ENCODE measurements around the gene PHF24. TPM values are rescaled to one million over a fixed set of nuclear protein-coding genes. Genes with fewer than 3 reads are reported as not detected.
"Not testable (repeated sequence)": the region's sequence is repeated elsewhere in the genome, so short reads cannot be mapped to it uniquely, and the experiment has no call there.

PHF24 gene
- total RNA-seq, 1 donor from 2014 or later: 0.63 TPM

GRCh38 chr9:35010351-35010958, 52.4 kb downstream of the PHF24 start:
- Mint-ChIP-seq H3K27me3 (ENCODE audit: low read depth) (no peaks in the 10 kb centered on the region), H3K9me3 (peaks cover 16% of the 10 kb centered on the region), H3K4me1 (no peaks in the 10 kb centered on the region), H3K4me3 (no peak overlapping the region), H3K36me3 (ENCODE audit: low read depth) (peaks cover 31% of the 10 kb centered on the region), H3K27ac (ENCODE audit: unreplicated experiment) (no peak overlapping the region)
- TF ChIP-seq, protein P1, sequence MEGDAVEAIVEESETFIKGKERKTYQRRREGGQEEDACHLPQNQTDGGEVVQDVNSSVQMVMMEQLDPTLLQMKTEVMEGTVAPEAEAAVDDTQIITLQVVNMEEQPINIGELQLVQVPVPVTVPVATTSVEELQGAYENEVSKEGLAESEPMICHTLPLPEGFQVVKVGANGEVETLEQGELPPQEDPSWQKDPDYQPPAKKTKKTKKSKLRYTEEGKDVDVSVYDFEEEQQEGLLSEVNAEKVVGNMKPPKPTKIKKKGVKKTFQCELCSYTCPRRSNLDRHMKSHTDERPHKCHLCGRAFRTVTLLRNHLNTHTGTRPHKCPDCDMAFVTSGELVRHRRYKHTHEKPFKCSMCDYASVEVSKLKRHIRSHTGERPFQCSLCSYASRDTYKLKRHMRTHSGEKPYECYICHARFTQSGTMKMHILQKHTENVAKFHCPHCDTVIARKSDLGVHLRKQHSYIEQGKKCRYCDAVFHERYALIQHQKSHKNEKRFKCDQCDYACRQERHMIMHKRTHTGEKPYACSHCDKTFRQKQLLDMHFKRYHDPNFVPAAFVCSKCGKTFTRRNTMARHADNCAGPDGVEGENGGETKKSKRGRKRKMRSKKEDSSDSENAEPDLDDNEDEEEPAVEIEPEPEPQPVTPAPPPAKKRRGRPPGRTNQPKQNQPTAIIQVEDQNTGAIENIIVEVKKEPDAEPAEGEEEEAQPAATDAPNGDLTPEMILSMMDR (conservative IDR thresholded peaks at IDR 0.05): no peak
- DNase-seq (ENCODE audit: low read depth, low spot score): no peak

DNA sequence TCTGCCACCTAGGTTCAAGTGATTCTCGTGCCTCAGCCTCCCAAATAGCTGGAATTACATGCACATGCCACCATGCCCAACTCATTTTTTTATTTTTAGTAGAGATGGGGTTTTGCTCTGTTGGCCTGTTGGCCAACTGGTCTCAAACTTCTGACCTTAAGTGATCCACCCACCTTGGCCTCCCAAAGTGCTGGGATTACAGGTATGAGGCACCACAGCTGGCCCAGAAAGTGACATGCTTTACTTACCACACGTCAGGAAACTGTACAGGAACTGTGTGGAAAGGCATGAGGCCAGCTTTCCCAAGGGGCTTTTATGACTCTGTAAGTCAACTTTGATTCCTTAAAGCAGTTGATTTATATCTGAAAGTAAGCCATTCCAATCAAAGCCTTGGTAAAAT, 56.4 kb downstream of the PHF24 start:
- peaks cover 29% of the 10 kb centered on the region for H3K9me3 Mint-ChIP-seq
- no peaks in the 10 kb centered on the region for H3K27me3 Mint-ChIP-seq (ENCODE audit: low read depth)
- H3K36me3 Mint-ChIP-seq (ENCODE audit: low read depth): peaks cover 48% of the 10 kb centered on the region
- TF ChIP-seq, protein P1 (conservative IDR thresholded peaks at IDR 0.05): no peak
- H3K27ac Mint-ChIP-seq (ENCODE audit: unreplicated experiment): no peak overlapping the region
- DNase-seq (ENCODE audit: low read depth, low spot score): no peak
- no peaks in the 10 kb centered on the region for H3K4me1 Mint-ChIP-seq
- no peak overlapping the region for H3K4me3 Mint-ChIP-seq

GRCh38 chr9:35023443-35023842, 65.4 kb downstream of the PHF24 start:
- H3K4me1 Mint-ChIP-seq; H3K27me3 Mint-ChIP-seq (ENCODE audit: low read depth); DNase-seq (ENCODE audit: low read depth, low spot score); H3K4me3 Mint-ChIP-seq; H3K9me3 Mint-ChIP-seq: not testable (repeated sequence)
- Mint-ChIP-seq H3K27ac (ENCODE audit: unreplicated experiment) (peak overlapping the region; percentile 13), H3K36me3 (ENCODE audit: low read depth) (peaks cover 23% of the 10 kb centered on the region)

DNA sequence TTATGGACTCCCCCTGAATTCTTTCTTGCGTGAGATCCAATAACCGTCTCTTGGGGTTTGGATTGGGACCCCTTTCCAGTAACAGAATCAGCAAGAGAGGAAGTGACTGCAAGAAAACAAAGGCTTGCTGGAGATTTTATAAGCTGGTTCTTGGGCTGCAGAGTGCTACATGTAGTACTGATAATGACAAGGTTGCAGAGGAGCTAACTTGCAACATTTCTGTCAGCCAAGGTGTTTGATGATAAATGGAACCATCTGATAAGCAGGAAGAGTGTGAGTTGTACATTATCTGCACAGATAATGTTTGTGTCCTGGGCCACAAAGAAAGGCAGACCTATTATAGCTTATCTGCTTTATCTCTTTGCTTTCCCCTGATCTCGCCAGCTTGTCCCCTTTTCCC, 68.6 kb downstream of the PHF24 start:
- no peaks in the 10 kb centered on the region for H3K9me3 Mint-ChIP-seq
- H3K27me3 Mint-ChIP-seq (ENCODE audit: low read depth): no peaks in the 10 kb centered on the region
- no peak for DNase-seq (ENCODE audit: low read depth, low spot score)
- no peaks in the 10 kb centered on the region for H3K4me1 Mint-ChIP-seq
- H3K36me3 Mint-ChIP-seq (ENCODE audit: low read depth): peaks cover 5% of the 10 kb centered on the region
- no peak overlapping the region for H3K4me3 Mint-ChIP-seq
- TF ChIP-seq, protein P1 (conservative IDR thresholded peaks at IDR 0.05): no peak
- no peak overlapping the region for H3K27ac Mint-ChIP-seq (ENCODE audit: unreplicated experiment)

DNA sequence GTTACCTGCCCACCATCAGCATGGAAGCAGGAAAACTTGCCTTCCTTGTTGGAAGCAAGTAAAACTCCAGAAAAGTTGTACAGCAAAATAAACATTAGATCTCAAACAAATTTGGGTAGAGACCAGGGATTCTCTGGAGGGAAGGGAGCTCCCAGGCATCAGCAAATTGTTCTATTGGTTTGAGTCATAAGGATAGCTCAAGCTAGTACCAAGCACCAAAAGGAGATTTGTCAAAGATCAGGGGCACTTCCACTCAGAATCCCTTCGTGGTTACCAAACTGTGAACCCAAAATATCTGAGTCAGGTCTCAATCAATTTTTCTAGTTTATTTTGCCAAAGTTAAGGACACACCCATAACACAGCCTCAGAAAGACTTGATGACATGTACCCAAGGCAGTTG, 69.3 kb downstream of the PHF24 start:
- Mint-ChIP-seq H3K27me3 (ENCODE audit: low read depth) (no peaks in the 10 kb centered on the region), H3K36me3 (ENCODE audit: low read depth) (no peaks in the 10 kb centered on the region), H3K4me1 (no peaks in the 10 kb centered on the region), H3K4me3 (no peak overlapping the region), H3K9me3 (no peaks in the 10 kb centered on the region), H3K27ac (ENCODE audit: unreplicated experiment) (no peak overlapping the region)
- TF ChIP-seq, protein P1 (conservative IDR thresholded peaks at IDR 0.05): no peak
- no peak for DNase-seq (ENCODE audit: low read depth, low spot score)

DNA sequence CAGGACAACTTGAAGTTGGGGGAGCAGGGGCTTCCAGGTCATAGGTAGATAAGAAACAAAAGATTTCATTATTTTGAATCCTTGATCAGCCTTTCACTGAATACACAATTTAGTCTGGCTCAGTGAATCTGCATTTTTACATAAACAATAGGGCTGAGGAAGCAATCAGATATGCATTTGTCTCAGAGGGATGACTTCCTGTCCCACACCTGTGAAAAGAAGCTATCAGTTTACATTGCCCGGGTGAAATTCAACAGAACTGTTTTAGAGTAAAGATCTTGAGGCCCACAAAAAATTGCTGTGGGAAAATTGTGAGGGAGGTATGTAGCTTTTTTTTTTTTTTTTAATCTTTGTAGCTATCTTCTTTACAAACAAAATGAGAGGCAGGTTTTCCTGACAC, 69.8 kb downstream of the PHF24 start:
- TF ChIP-seq, protein P1 (conservative IDR thresholded peaks at IDR 0.05): no peak
- no peak for DNase-seq (ENCODE audit: low read depth, low spot score)
- Mint-ChIP-seq H3K4me1 (no peaks in the 10 kb centered on the region), H3K9me3 (no peaks in the 10 kb centered on the region), H3K4me3 (no peak overlapping the region), H3K27me3 (ENCODE audit: low read depth) (no peaks in the 10 kb centered on the region), H3K27ac (ENCODE audit: unreplicated experiment) (no peak overlapping the region), H3K36me3 (ENCODE audit: low read depth) (no peaks in the 10 kb centered on the region)

Measured in neural crest cell (in vitro differentiated cells).